MCF 10A (cell line): ENCODE measurements around the gene TMEM256. TPM values are rescaled to one million over a fixed set of nuclear protein-coding genes. Genes with fewer than 3 reads are reported as not detected.

Source experiments
- BruUV-seq: library from RNA; stranded (reverse); fragments of 400-500 nt; replicated peaks from 2 replicates; lab custom pipeline; 2021; lab: Mats Ljungman, UMichigan
- CTCF ChIA-PET: fragments of 300-600 bp; sonication (Branson Sonifier 250); formaldehyde crosslinking; extraction: SDS; loops from one replicate; lab custom pipeline; 2021; ENCODE audit warnings: antibody characterized with exemption, inconsistent platforms; lab: Yijun Ruan, JAX
- POLR2A ChIA-PET: fragments of 300-600, 350-650 bp; sonication (Branson Sonifier 250); formaldehyde crosslinking; extraction: SDS; loops from one replicate; lab custom pipeline; 2020; ENCODE audit warnings: antibody characterized with exemption, inconsistent platforms; lab: Yijun Ruan, JAX
- DNase-seq: peaks from one replicate; pipeline ENCODE4 v3.0.0-alpha.2; 2018; ENCODE audit not compliant: unreplicated experiment
- H3K27ac Mint-ChIP-seq: one replicate; pipeline ENCODE4 v1.8.0; 2022; ENCODE audit warnings: mild to moderate bottlenecking, low read depth, mixed read lengths; ENCODE audit not compliant: unreplicated experiment
- H3K27me3 Mint-ChIP-seq: one replicate; pipeline ENCODE4 v1.8.0; 2022; ENCODE audit warnings: mixed read lengths; ENCODE audit not compliant: insufficient read depth, unreplicated experiment
- H3K36me3 Mint-ChIP-seq: one replicate; pipeline ENCODE4 v1.8.0; 2022; ENCODE audit warnings: mild to moderate bottlenecking, moderate library complexity, mixed read lengths; ENCODE audit not compliant: insufficient read depth, unreplicated experiment
- H3K4me1 Mint-ChIP-seq: one replicate; pipeline ENCODE4 v1.8.0; 2022; ENCODE audit warnings: mixed read lengths; ENCODE audit not compliant: insufficient read depth, unreplicated experiment
- H3K4me3 Mint-ChIP-seq: one replicate; pipeline ENCODE4 v1.8.0; 2022; ENCODE audit warnings: mild to moderate bottlenecking, moderate library complexity, mixed read lengths; ENCODE audit not compliant: unreplicated experiment
- H3K9me3 Mint-ChIP-seq: one replicate; pipeline ENCODE4 v1.8.0; 2022; ENCODE audit warnings: mixed read lengths; ENCODE audit not compliant: unreplicated experiment
- CTCF ChIP-seq: fragments of 200-600 bp; IDR thresholded peaks from one replicate; pipeline ENCODE4 v1.8.0; 2022; ENCODE audit warnings: antibody characterized with exemption, mild to moderate bottlenecking; ENCODE audit not compliant: unreplicated experiment
- intact Hi-C: fragments of 100-400 bp; cut with micrococcal nuclease; formaldehyde crosslinking; loops from 2 replicates; pipeline ENCODE4 v1.14.1; 2022
- total RNA-seq: library from RNA; stranded (reverse); gene quantifications from 2 replicates; pipeline ENCODE4 v1.2.3, GENCODE V29; 2022

The TMEM256 gene
- total RNA-seq, 1 experiment from 2014 or later: 42.9 TPM

- ChIA-PET CTCF (interaction anchor here (2.7 kb wide), 1 partner anchor 11 kb away, joined by 16 read pairs; no protein-coding TSS in a partner anchor), POLR2A (no interaction called here)
- H3K27me3 Mint-ChIP-seq: no peaks in the 10 kb centered on the region
- no peak within 1 kb of the TSS for H3K4me3 Mint-ChIP-seq
- TF ChIP-seq CTCF: no peak
- no peaks in the 10 kb centered on the region for H3K36me3 Mint-ChIP-seq
- DNase-seq: no peak
- no peaks in the 10 kb centered on the region for H3K4me1 Mint-ChIP-seq
- H3K9me3 Mint-ChIP-seq: no peaks in the 10 kb centered on the region
- H3K27ac Mint-ChIP-seq: no peak within 1 kb of the TSS
- intact Hi-C loops: no loop called here
- BruUV-seq: no TSS peak
Observed at GRCh38 chr17:7425316-7425715, 21.4 kb upstream of the TMEM256 start, which contains the start of gene SPEM2. SPEM2 (plus strand) TSS chr17:7425616; CDS start chr17:7425689, 73 bp downstream.

GRCh38 chr17:7423679-7424078, 19.8 kb upstream of the TMEM256 start:
- Mint-ChIP-seq H3K4me3 (no peak overlapping the region), H3K9me3 (no peaks in the 10 kb centered on the region), H3K36me3 (no peaks in the 10 kb centered on the region), H3K27ac (no peak overlapping the region), H3K4me1 (no peaks in the 10 kb centered on the region), H3K27me3 (no peaks in the 10 kb centered on the region)
- no peak for TF ChIP-seq CTCF
- CTCF ChIA-PET: interaction anchor here (0.6 to 2.7 kb wide), 2 partner anchors 13 to 322 kb away, joined by 3 to 16 read pairs; no protein-coding TSS in a partner anchor
- BruUV-seq: no TSS peak
- DNase-seq: no peak
- intact Hi-C loops: no loop called here
- POLR2A ChIA-PET: interaction anchor here (1.1 kb wide), 1 partner anchor 19 kb away, joined by 5 read pairs; the partner anchor contains the start of gene TMEM256

DNA sequence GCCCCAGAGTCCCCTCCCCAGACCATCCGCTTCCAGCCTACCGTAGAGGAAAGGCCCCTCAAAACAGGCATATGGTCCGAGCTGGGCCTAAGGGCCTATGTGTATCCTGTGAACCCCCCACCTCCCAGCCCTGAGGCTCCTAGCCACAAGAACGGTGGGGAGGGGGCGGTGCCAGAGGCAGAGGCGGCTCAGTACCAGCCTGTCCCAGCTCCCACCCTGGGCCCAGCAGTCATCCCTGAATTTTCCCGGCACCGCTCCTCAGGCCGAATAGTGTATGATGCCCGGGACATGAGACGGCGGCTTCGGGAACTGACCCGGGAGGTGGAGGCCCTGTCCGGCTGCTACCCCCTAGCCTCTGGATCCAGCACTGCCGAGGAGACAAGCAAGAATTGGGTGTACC, 17.3 kb upstream of the TMEM256 start:
- DNase-seq: no peak
- POLR2A ChIA-PET: interaction anchor here (1.2 to 1.3 kb wide), 2 partner anchors 15 to 18 kb away, joined by 3 to 6 read pairs; no protein-coding TSS in a partner anchor
- CTCF ChIA-PET: interaction anchor here (0.7 kb wide), 1 partner anchor 65 kb away, joined by 3 read pairs; no protein-coding TSS in a partner anchor
- Mint-ChIP-seq H3K27ac (no peak overlapping the region), H3K4me3 (no peak overlapping the region), H3K9me3 (no peaks in the 10 kb centered on the region), H3K27me3 (no peaks in the 10 kb centered on the region), H3K36me3 (no peaks in the 10 kb centered on the region), H3K4me1 (peaks cover 5% of the 10 kb centered on the region)
- TF ChIP-seq CTCF: no peak
- intact Hi-C loops: no loop called here
- no TSS peak for BruUV-seq

- no peak for TF ChIP-seq CTCF
- POLR2A ChIA-PET: interaction anchor here (1.2 to 1.3 kb wide), 3 partner anchors 16 to 55 kb away, joined by 3 to 6 read pairs (median 3); no protein-coding TSS in a partner anchor
- intact Hi-C loops: no loop called here
- Mint-ChIP-seq H3K4me3 (no peak within 1 kb of the TSS), H3K4me1 (peaks cover 5% of the 10 kb centered on the region), H3K36me3 (no peaks in the 10 kb centered on the region), H3K27ac (no peak within 1 kb of the TSS), H3K9me3 (no peaks in the 10 kb centered on the region), H3K27me3 (no peaks in the 10 kb centered on the region)
- DNase-seq: no peak
- no TSS peak for BruUV-seq
- CTCF ChIA-PET: interaction anchor here (0.6 kb wide), 1 partner anchor 159 kb away, joined by 3 read pairs; no protein-coding TSS in a partner anchor
Observed at GRCh38 chr17:7419819-7420610, 16.1 kb upstream of the TMEM256 start, which contains the start of gene SPEM1. SPEM1 (plus strand) TSS chr17:7420324; CDS start chr17:7420385, 61 bp downstream.
